Muscle of back (tissue), 11 donors: ENCODE results near the gene ADRM1. TPM values are rescaled to one million over a fixed set of nuclear protein-coding genes. Genes with fewer than 3 reads are reported as not detected.

ENCODE experiments used
- DNase-seq, 3 donors: peaks; one replicate each; pipeline versions ENCODE4 v3.0.0 to v3.0.0-alpha.2; 2013
- polyA plus RNA-seq, 10 donors: library from polyadenylated mRNA; unstranded; fragments of 120-200 nt; gene quantifications; one replicate each; pipeline ENCODE4 v1.2.1, GENCODE V29; 2013; ENCODE audit not compliant: insufficient read length in 10 of 10

ADRM1 gene
- polyA plus RNA-seq, 10 donors, result 42.4 to 60.8 (median 50.8) TPM

GRCh38 chr20:62336775-62337557 lies 34.2 kb downstream of the ADRM1 start:
- no peak for DNase-seq

- DNase-seq, result no peak
These were observed 34.9 kb downstream of the ADRM1 start for GRCh38 chr20:62337558-62338293.

GRCh38 chr20:62338294-62338620 lies 35.5 kb downstream of the ADRM1 start:
- DNase-seq, result no peak

GRCh38 chr20:62339647-62340062 lies 36.9 kb downstream of the ADRM1 start:
- DNase-seq, result no peak

- DNase-seq, result no peak
These were observed 40.1 kb downstream of the ADRM1 start for GRCh38 chr20:62342910-62343309.

- DNase-seq, result no peak
These were observed 41.3 kb downstream of the ADRM1 start for GRCh38 chr20:62344092-62344491.

GRCh38 chr20:62344782-62345181 lies 42.0 kb downstream of the ADRM1 start:
- no peak for DNase-seq

- DNase-seq, result no peak
These were observed 43.0 kb downstream of the ADRM1 start for GRCh38 chr20:62345681-62346370.

GRCh38 chr20:62346398-62347150 lies 43.8 kb downstream of the ADRM1 start:
- DNase-seq, result no peak

- no peak for DNase-seq
These were observed 44.3 kb downstream of the ADRM1 start for GRCh38 chr20:62347151-62347404.

- no peak for DNase-seq
These were observed 44.6 kb downstream of the ADRM1 start for GRCh38 chr20:62347445-62347844.

GRCh38 chr20:62348604-62349003 lies 45.8 kb downstream of the ADRM1 start:
- no peak for DNase-seq

- no peak for DNase-seq
These were observed 46.8 kb downstream of the ADRM1 start for GRCh38 chr20:62349556-62350097.

- DNase-seq, result no peak
These were observed 47.4 kb downstream of the ADRM1 start for GRCh38 chr20:62350098-62350628.

- DNase-seq, result no peak
These were observed 48.0 kb downstream of the ADRM1 start for GRCh38 chr20:62350629-62351422.

GRCh38 chr20:62351469-62352401 lies 48.9 kb downstream of the ADRM1 start:
- DNase-seq, result no peak

- peak in 1 of 3 donors; percentile 51 for DNase-seq
These were observed 49.8 kb downstream of the ADRM1 start for GRCh38 chr20:62352402-62353288.

- DNase-seq, result no peak
These were observed 50.7 kb downstream of the ADRM1 start for GRCh38 chr20:62353289-62354030.
